ENCODE data around the gene GPR173. TPM values are rescaled to one million over a fixed set of nuclear protein-coding genes. Genes with fewer than 3 reads are reported as not detected.

The GPR173 gene
- polyA plus RNA-seq (2011; rRNA removed) (1.7 and 2.7 TPM in 2 replicates), polyA minus RNA-seq (2011; rRNA and poly(A)+ RNA removed) (2.1 and 2.3 TPM in 2 replicates)

- DNase-seq (ENCODE audit: low read depth) = no peak
- no peak for TF ChIP-seq CTCF (IDR thresholded peaks at IDR 0.05; ENCODE audit: insufficient read depth, low read depth, low read length)
- Histone ChIP-seq H3K27me3 (ENCODE audit: control insufficient read depth, insufficient read depth, low read length) (no peaks in the 10 kb centered on the region), H3K4me3 (ENCODE audit: low read depth, low read length) (peak within 1 kb of the TSS; percentile 65), H3K36me3 (ENCODE audit: control insufficient read depth, insufficient read depth, low read length) (no peaks in the 10 kb centered on the region)
- ChIA-PET CTCF (no interaction called here), POLR2A (interaction anchor here (0.6 kb wide), 1 partner anchor 34 kb away, joined by 10 read pairs; the partner anchor contains the start of gene TSPYL2)
Measured at GRCh38 chrX:53048169-53049126, at the start of gene GPR173. TSS of gene GPR173 (plus strand) at chrX:53048789. CDS start at chrX:53076622, 27,833 bp downstream.

- Histone ChIP-seq H3K4me3 (ENCODE audit: low read depth, low read length) (no peak overlapping the region), H3K27me3 (ENCODE audit: control insufficient read depth, insufficient read depth, low read length) (peaks cover 5% of the 10 kb centered on the region), H3K36me3 (ENCODE audit: control insufficient read depth, insufficient read depth, low read length) (no peaks in the 10 kb centered on the region)
- DNase-seq (ENCODE audit: low read depth) = no peak
- ChIA-PET CTCF (no interaction called here), POLR2A (no interaction called here)
- no peak for TF ChIP-seq CTCF (IDR thresholded peaks at IDR 0.05; ENCODE audit: insufficient read depth, low read depth, low read length)
Measured at GRCh38 chrX:53000447-53001135, 48.0 kb upstream of the GPR173 start.

GRCh38 chrX:53001958-53002357 is 46.6 kb upstream of the GPR173 start:
- POLR2A ChIA-PET = no interaction called here
- H3K36me3 ChIP-seq (ENCODE audit: control insufficient read depth, insufficient read depth, low read length) = no peaks in the 10 kb centered on the region
- H3K27me3 ChIP-seq (ENCODE audit: control insufficient read depth, insufficient read depth, low read length) = peaks cover 5% of the 10 kb centered on the region
- no peak for DNase-seq (ENCODE audit: low read depth)
- CTCF ChIA-PET = interaction anchor here (2.6 kb wide), 1 partner anchor 12 kb away, joined by 10 read pairs; no protein-coding TSS in a partner anchor
- H3K4me3 ChIP-seq (ENCODE audit: low read depth, low read length) = no peak overlapping the region
- no peak for TF ChIP-seq CTCF (IDR thresholded peaks at IDR 0.05; ENCODE audit: insufficient read depth, low read depth, low read length)

- POLR2A ChIA-PET = no interaction called here
- TF ChIP-seq CTCF (IDR thresholded peaks at IDR 0.05; ENCODE audit: insufficient read depth, low read depth, low read length) = no peak
Measured at GRCh38 chrX:53003111-53003510, 45.5 kb upstream of the GPR173 start.

GRCh38 chrX:53004038-53004437 is 44.6 kb upstream of the GPR173 start:
- peaks cover 5% of the 10 kb centered on the region for H3K27me3 ChIP-seq (ENCODE audit: control insufficient read depth, insufficient read depth, low read length)

More at GRCh38 chrX:53003111-53003510, 45.5 kb upstream of the GPR173 start:
- CTCF ChIA-PET = interaction anchor here (0.6 to 2.6 kb wide), 2 partner anchors 13 to 327 kb away, joined by 5 to 10 read pairs; no protein-coding TSS in a partner anchor
- Histone ChIP-seq H3K36me3 (ENCODE audit: control insufficient read depth, insufficient read depth, low read length) (no peaks in the 10 kb centered on the region), H3K27me3 (ENCODE audit: control insufficient read depth, insufficient read depth, low read length) (peaks cover 5% of the 10 kb centered on the region), H3K4me3 (ENCODE audit: low read depth, low read length) (no peak overlapping the region)
- DNase-seq (ENCODE audit: low read depth) = no peak

More at GRCh38 chrX:53004038-53004437, 44.6 kb upstream of the GPR173 start:
- no peak for DNase-seq (ENCODE audit: low read depth)
- ChIA-PET POLR2A (no interaction called here), CTCF (interaction anchor here (1.3 to 2.6 kb wide), 2 partner anchors 8 to 14 kb away, joined by 3 to 10 read pairs; no protein-coding TSS in a partner anchor)
- Histone ChIP-seq H3K36me3 (ENCODE audit: control insufficient read depth, insufficient read depth, low read length) (no peaks in the 10 kb centered on the region), H3K4me3 (ENCODE audit: low read depth, low read length) (no peak overlapping the region)
- no peak for TF ChIP-seq CTCF (IDR thresholded peaks at IDR 0.05; ENCODE audit: insufficient read depth, low read depth, low read length)

Data from BJ (cell line).